ENCODE results near the gene NEDD9.

The NEDD9 gene

DNA sequence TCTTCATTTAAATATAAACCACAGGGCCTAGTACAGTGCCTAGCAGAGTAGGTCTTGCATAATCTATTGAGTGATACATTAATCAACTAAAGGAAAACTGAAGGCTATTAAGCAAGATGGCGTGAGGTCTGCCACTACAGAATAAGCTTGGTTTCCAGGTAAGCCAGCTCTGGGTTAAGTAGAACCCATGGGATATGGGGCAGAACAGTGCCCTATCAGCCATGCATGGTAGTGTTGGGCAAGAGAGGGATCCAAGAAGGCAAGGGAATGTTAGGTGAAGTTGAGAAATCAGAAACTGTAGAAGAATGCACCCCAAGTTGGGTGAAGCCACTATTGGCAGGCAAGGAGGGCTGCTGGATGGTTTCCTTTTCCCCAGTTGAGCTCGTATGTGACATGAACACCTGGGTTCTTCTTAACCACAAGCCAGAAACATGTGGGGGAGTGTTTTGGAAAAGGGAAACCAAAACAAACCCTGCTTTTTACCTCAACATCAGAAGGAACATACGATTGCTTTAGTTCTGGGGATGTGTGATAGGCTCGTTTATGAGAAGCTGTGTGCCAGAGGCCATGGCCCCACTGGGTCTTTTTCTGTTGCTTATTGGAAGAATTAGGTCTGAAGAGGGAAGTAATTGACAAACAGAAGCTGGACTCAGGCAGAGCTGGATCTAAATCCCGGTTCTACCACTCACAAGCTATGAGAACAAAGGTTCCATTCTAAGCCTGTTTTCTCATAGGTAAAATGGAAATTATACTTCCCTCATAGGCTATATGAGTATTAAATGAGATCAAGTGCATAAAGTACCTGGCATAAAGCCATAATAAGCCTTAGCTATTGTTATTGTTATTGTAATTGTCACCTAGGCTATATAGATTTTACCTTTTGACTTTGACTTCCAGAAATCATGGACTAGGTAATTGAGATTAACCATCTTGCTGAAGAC lies 33.5 kb downstream of the NEDD9 start:
- DNase-seq: peak; percentile 7 to 15

DNA sequence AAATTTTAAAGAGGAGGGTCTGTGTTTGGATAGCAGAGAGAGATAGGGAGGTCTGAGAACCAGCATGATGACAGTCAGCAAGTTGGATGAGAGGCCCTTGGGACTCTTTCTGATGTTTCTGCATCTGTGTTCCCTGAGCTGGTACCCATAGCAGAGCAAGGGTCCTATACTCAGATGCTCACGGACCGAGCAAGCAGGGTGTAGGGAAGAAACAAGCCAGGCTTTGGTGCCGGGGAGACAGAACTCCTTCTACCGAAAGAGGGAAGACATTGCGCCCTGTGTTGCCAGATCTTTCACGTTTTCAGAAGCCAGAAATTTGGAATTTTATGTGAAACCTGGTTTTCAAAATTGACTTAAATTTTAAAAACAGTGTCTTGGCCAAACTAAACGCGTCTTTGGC lies 34.6 kb downstream of the NEDD9 start:
- no peak for DNase-seq

DNA sequence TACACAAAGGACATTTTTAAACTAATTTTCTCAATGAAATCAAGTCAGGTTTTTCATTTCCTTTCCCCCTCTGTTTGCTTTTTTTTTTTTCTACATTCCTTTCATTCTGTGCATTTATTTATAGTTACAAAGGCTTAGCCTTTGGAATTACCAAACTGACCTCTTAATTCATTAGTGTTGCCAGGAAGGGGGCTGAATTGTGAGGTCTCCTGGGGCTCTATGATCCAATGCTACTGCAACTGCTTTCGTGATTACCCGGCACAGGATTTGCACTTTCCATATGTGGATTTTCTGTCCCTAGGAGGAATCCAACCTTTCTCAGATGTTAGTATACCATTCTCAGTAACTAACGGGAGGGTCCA lies 35.3 kb downstream of the NEDD9 start:
- no peak for DNase-seq

DNA sequence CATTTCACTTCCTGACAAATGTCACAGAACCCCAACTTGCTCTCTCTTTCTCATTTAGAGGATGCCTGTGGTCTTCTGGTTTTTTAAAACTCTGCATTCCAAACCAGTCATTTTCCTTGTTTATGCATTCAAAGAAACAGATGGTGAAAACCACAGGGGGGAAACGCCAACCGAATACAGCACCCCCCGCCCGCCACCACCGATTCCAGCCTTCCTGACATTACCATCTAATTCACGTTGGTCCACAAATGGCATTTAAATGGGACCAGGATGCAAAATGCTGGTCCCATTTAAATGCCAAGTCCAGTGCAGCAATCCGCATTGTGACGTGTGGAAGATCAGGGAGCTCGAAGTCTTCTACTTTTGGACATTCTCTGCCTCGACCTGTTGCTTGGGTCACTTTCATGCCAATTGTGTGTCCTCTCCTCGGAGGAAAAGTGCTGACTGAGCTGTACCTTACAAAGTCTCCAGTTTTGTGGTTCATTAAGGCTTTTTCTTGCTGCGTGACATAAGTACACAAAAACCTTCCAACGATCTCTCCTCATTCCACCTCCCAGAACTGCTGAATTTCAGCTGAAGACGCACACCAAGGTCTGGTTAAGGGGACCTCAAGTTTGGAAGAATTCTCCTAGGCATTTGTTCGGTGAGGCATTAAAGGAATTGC lies 35.8 kb downstream of the NEDD9 start:
- DNase-seq: no peak

DNA sequence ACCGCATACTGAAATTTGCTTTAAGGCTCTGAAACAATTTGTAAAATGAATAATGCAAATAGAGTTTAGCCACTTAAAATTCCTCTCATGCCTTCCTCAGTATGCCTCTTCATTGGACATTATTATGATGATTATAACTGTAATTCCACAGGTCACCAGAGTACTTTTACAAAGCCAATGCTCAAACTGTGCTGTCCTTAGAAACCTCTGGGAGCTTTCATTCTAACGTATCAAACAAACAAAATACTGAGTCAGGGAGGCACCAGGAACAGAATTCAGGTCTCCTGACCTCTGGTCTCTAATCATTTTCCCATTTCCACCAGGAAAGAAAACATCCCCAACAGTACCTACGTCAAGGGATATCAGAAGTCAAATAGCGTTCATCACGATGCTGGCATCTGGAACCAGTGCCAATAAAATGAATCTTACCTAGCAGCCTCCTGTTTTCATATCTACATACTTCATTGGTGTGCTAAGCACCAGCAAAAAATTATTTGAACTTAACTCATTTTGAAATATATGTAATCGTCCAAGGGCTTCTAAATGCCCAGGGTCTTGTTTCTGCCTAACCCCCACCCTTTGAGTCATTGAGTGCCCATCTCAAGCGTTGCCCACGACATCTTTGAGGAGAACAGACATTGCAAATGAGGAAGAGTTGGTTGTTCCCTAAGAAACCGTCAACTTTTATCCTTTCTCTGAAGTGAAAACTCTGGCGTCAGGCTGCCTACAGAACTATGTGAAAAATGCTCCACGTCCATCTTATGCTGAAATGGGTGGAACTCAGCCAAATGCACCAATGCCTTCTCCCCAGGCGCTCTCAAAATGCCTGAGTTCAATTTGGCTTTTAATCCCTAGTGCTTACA lies 37.9 kb downstream of the NEDD9 start:
- no peak for DNase-seq

DNA sequence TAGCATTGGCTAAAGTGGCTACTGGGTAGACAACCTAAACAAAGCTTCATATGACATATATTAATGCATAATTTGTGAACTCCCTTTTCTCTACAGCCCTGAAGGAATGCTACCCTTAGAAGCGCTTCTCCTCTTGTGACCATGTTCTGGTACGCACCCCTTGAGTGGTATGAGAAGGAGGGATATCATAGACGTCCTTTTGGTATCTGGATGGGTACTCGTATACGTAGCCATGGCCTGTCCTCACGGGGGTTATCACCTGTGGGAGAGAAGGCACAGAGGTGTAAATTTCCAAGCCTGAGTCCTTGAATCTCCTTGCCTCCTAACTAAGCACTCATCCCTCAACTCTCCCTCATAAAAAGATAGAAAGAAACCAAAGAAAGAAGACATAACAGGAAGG lies 39.0 kb downstream of the NEDD9 start:
- DNase-seq: no peak

DNA sequence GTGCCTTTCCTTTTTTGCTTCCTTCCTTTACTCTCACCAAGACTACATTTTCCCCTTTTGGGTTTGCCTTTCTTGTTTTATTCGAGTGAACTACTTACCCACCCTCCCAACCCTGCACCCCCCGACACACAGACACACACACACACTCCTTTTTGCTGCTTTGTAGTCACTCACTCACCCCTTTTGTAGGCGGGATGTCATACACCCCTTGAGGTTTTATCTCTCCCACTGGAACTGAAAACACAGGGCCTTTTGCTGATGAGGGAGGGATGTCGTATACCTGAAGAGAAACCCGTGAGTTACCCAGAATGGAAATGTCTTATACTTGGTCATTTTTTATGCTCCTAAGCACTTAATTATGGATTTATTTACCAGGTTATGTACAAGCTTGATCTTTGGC lies 40.3 kb downstream of the NEDD9 start:
- DNase-seq: no peak

DNA sequence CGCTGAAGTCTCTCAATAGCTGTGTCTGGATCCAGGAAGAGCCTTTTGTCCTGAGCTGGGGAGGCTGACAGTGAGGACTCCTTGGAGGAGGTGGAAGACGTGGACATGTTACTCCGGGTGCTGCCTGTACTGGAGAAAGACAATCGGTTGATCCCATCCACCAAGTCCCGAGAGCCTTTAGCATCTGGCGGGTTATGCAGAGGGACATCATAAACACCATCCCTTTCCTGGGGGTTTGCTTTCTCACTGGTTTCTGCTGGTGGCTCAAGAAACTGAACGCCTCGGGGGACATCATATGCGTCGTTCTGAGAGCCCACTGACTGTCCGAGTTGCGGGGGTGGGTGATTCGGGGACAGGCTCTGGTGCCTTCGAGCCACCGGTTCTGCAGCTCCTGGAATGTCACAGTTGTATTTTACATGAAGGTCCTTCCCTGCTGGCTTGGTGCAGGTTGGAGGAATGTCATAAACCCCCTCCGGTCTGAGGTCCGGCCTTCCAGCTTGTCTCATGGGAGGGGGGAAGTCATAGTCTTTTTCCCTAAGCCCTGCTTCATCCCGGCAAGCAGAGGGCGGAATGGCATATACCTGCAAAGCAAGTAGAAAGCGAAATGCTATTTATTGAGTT lies 41.7 kb downstream of the NEDD9 start:
- no peak for DNase-seq

DNA sequence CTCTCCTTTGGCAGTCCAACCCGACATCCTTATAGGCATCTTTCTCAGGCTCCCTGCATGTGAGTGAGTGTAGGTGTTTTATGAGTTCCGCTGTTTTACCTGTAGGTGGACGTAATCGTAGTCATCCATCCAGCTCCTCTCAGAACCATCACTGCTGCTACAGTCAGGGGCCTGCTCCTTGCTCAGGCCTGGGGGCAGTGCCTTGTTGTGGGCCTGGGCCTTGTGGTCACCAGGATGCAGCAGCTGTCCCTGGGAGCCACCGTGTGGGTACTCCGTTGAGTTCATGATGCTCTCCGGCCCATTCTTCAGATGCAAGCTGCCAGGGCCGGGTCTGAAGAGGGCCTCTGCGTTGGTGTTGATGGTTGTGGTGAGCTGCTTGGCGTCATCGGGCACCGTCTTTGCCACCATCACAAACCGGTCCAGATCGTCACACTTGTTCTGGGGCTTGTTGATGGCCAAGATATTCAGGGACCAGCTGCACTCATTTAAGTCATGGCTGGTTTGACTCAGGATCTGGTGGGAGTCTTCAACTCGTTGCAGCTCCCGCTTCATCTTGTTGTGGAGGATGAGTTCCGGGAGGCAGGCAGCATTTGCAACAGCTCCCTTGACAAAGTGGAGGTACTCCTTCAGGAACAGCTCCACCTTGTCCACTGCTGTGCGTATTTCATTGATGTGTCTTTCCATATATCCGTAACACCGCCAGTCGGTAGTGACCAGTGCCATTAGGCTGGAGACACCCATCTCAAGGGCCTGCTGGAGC lies 42.4 kb downstream of the NEDD9 start:
- no peak for DNase-seq

DNA sequence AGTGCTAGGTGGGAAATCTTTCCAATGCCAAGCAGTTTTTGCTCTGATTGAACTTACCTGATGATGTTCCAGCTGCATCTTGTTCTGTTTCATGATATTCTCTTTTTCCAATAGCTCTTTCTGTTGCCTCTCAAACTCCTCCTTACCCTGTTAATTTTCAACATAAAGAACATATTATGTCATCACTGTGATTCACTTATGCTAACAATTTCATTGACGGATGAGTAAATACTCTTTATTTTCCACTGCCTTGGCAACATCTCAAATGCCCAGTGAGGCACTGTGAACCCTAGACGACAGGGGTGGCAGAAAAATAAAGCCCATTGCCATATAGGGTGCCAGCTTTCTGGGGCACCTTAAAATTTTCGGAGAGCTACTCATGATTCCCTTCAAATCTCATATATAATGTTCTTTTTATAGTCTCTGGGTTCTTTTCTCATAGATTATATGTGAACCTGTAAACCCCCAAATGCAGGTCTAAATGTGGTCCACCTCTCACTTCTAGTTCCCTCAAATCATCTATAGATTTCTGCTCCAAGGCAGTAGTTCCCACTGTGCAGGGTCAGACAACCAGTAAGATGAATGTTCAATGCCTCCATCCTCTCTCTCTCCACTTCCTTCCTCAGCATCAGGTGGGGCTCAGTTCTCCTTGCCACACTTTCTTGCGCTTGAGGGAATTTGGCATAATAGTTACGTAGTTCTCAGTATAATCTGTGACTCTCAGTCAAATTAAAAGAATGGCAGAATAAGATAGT lies 44.1 kb downstream of the NEDD9 start:
- no peak for DNase-seq

DNA sequence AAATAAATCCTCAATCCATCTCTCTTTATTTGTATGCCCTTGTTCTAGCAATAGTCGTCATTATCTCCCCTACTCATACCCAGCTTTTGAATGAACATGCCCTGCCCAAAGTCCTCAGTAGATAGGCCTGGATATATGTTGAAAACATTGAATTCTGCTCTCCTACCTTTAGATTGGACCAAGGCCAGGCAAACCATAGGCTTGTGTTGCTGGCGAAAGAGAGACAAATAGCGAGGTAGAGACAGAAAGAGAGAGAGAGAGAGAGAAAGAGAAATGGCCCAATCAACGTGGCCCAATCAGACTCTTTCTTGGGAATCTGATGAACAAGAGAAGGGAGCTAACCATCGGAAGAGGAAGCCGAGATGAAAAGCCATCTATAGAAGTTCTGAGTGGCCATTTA lies 45.2 kb downstream of the NEDD9 start:
- no peak for DNase-seq

DNA sequence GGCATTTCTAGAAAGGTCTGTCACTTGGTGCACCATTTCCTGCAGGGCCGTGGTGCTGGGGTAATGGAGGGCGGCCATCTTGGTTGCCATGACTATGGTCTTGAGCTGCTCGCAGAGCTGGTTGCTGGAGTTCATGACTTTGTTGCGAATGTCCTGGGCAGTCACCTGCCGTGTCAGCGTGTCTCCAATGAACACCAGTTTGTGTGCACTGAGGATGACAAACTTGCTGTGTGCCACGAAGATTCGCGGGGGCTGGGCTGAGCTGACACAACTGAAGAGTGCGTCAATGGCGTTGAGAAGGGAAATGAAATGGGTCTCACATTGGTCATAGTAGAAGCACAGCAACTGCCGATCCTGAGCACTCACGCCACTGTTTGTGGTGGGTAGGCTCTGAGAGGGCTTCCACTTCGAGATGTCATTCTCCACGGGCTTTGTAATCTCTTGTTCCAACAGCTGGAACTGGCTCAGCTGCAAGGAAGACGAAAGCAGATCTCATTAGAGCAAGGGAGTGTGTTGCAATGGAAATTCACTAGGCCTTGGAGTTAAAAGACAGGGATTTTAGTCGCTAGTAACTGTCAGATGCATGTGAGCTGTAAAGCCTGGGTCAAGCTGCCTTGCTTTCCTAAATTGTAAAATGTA lies 47.1 kb downstream of the NEDD9 start:
- no peak for DNase-seq

DNA sequence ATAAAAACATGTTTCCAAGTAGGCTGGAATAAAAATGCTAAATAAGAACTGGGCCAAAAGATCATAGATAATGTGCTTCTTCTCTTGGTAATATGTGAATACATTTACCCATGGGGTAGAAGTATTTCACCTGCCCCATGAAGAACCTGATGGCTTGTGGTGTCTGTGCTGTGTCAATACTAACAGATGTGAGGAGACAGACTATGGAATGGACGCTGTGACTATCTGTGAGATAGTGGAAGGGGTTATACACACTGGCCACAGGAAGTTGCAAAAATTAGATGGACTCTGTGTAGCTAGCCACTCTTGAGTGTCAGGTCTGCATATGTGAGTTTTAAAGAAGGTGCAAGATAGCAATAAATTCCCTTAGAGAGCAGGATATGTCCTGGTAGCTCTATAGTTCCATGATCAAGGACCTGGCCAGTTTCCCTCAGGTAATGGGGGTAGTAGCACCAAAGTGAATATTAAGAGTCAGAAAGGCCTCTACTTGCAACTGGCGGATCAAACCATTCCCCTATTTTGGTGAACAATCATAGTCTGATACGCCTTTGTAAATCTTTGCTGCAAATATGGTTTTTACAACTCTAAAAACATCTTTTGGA lies 48.6 kb downstream of the NEDD9 start:
- no peak for DNase-seq

DNA sequence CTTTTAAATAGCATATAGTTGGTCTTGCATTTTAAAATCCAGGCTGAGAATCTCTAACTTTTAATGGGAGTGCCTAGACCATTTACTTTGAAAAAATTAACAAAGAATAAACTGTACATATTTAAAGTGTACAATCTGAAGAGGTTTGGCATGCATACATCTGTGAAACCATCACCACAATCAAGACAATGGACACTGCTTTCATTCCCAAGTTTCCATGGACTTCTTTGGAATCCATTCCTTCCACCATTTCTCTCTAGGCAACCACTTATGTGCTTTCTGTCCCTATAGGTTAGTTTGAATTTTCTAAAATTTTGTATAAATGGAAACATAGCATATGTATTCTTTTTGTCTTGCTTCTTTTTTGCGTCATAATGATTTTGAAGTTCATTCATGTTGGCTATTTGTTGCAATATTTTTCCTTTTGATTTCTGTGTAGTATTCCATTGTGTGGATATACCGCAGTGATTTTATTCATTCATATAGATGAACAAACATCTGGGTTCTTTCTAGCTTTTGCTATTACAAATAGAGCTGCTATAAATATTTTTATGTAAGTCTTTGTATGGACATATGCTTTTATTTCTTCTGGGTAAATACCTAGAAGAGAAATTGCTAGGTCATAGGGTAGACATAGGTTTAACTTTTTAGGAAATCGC lies 50.9 kb downstream of the NEDD9 start:
- DNase-seq: no peak

DNA sequence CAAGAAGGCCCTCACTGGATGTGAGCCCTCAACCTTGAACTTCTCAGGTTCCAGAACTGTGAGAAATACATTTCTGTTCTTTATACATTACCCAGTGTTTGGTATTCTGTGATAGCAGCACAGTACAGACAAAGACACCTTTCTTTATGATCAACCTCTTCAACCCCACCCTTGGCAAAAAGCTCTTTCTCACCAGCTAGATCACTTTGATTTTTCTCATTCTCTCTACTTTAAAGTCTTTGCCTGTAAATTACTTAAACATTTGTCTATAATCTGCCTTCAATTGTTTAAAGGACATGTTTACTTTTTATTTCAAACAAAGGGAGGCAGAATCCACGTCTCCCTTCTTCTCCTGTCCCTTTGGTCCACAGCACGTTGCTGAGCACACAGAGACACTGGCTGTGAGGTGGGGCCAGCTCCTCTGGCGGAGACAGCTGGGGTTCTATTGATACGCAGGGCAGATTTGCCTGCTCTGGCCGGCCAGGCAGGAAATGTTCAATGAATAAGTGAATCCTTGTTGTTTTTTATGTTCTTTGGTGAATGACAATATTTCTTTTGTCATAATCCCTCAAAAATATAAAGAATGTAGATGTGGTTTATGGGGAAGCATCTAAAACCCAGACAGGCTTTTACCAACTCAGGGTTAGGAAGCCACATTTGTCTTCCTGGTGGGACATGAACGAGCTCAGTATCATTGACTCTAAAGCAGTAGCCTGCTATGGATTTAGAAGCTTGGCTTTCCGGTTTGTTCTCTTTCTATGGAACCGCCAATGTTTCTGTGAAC lies 52.9 kb downstream of the NEDD9 start:
- no peak for DNase-seq

DNA sequence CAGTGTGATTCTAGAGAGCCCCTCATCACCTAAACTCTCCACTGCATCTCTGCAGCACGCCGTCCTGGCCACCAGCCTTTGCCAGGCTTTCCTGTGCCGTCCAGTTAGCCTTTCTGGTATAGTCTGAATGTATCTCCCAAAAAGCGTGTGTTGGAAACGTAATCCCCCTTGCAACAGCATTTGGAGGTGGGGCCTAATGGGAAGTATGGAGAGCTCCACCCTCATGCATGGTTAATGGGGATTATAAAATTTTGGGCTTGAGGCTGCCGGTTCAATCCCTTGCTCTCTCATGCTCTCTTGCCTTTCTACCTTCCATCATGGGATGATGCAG lies 53.4 kb downstream of the NEDD9 start:
- DNase-seq: no peak

DNA sequence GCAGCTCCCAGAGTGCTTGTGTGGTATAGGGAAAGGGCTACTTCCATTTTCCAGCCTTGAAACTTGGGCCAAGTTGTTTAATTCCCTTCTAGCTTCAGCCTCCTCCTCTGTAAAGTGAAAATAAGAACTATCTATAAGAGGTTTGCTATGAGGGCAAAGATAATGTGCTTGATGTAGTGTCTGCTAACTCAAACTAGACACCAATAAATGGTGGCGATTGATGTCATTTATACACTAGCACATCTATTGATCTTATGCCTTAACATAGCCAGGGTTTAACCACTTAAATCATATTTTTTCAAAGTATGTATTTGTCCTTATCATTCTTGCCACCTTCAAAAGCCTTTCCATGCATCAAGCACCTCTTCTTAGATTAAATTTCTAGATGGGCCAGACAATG lies 55.2 kb downstream of the NEDD9 start:
- DNase-seq: no peak

DNA sequence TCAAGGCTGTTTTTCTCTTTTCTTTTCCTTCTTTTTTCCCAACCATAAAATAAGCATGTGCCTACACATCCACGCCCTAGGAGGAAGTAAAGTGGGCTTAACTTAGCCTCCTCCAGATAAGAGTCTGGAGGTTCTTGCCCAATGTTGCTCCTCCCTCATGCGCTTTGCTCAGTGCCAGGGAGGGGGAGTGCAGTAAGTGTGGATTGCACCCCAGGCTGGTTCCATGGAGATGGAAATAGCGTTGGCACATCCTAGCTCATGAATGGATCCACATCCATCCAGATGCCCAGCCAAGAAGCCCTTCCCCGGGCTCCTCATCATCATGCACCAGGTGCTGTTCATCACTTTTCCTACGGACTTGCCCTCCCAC lies 58.2 kb downstream of the NEDD9 start:
- DNase-seq: no peak
